TTC549 (cell line): ENCODE data around the gene DENND2A.
"Not testable (repeated sequence)": the region's sequence is repeated elsewhere in the genome, so short reads cannot be mapped to it uniquely, and the experiment has no call there.

Source experiments
- FAIRE-seq: peaks from 2 replicates; lab custom pipeline; 2012; peaks lifted over from hg19 to GRCh38; lab: Jason Lieb, UNC

Gene DENND2A

GRCh38 chr7:140542228-140542603 is 98.4 kb downstream of the DENND2A start:
- FAIRE-seq: no peak

- no peak for FAIRE-seq
Measured at GRCh38 chr7:140541513-140542227, 98.9 kb downstream of the DENND2A start.

- FAIRE-seq: no peak
Measured at GRCh38 chr7:140541176-140541512, 99.5 kb downstream of the DENND2A start.

- FAIRE-seq: no peak
Measured at GRCh38 chr7:140540136-140540777, 100.4 kb downstream of the DENND2A start.

- no peak for FAIRE-seq
Measured at GRCh38 chr7:140539461-140539860, 101.2 kb downstream of the DENND2A start.

- no peak for FAIRE-seq
Measured at GRCh38 chr7:140537750-140538482, 102.7 kb downstream of the DENND2A start.

GRCh38 chr7:140534743-140535142 is 105.9 kb downstream of the DENND2A start:
- FAIRE-seq: no peak

- FAIRE-seq: no peak
Measured at GRCh38 chr7:140533394-140533872, 107.2 kb downstream of the DENND2A start.

- not testable (repeated sequence) for FAIRE-seq
Measured at GRCh38 chr7:140529428-140529827, 111.2 kb downstream of the DENND2A start.

GRCh38 chr7:140526787-140527664 is 113.6 kb downstream of the DENND2A start:
- FAIRE-seq: no peak

- FAIRE-seq: no peak
Measured at GRCh38 chr7:140526214-140526613, 114.4 kb downstream of the DENND2A start.

- no peak for FAIRE-seq
Measured at GRCh38 chr7:140525743-140526142, 114.9 kb downstream of the DENND2A start.

GRCh38 chr7:140521421-140521820 is 119.2 kb downstream of the DENND2A start:
- FAIRE-seq: no peak

- FAIRE-seq: no peak
Measured at GRCh38 chr7:140519007-140519399, 121.6 kb downstream of the DENND2A start.

- FAIRE-seq: no peak
Measured at GRCh38 chr7:140518370-140519006, 122.1 kb downstream of the DENND2A start.

- FAIRE-seq: peak; percentile 48
Measured at GRCh38 chr7:140517546-140518369, 122.9 kb downstream of the DENND2A start.

- FAIRE-seq: no peak
Measured at GRCh38 chr7:140512317-140513000, 128.2 kb downstream of the DENND2A start.

GRCh38 chr7:140509789-140510188 is 130.8 kb downstream of the DENND2A start:
- no peak for FAIRE-seq

- FAIRE-seq: not testable (repeated sequence)
Measured at GRCh38 chr7:140507556-140507955, 133.1 kb downstream of the DENND2A start.

- FAIRE-seq: no peak
Measured at GRCh38 chr7:140506788-140507464, 133.7 kb downstream of the DENND2A start.
